NCI-H2029 treated with DMSO at 0.1 percent for 48 hours (cell line): Measurements from ENCODE around the gene LIMA1.
"Not testable (repeated sequence)": the region's sequence is repeated elsewhere in the genome, so short reads cannot be mapped to it uniquely, and the experiment has no call there.

Experiments used
- DNase-seq: peaks from one replicate; lab custom pipeline; 2025; lab: John Stamatoyannopoulos, UW

Gene LIMA1

DNA sequence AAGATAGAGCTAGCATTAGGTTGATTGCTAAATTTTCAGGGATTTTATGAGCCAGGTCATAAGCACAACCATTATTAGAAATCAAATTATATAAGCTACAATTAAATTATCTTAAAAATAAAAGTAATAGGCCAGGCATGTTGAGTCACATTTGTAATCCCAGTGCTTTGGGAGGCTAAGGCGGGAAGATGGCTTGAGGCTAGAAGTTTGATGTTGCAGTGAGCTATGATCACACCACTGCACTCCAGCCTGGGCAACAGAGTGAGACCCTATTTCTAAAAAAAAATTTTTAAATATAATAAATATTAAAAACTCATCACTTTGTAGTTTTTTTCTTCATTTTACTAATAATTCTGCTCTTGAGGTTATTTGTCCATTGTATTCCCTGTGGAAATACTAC is 1.9 kb upstream of the LIMA1 start:
- no peak for DNase-seq

DNA sequence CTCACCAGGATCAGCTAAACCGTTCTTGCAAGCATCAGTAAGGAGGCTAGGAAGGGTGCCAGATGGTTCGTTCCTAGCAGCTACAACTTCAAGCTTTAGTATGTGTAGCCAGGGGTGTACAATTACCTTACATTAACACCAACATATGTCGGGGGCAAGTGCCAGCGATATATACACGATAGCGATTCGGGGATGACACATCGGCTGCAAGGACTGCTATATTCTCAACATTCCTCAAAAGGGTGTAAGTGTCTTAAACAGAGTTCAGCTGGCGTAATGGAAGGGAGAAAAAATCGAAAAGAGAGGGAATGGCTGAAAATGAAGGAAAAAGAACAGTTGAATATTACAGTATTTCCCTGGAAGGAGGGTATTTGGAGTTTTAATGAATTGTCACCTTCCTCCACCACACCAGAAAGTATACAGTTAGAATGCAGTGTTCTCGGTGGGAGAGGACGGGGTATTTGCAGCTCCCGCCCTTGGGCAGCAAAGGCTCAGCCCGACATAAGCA is 545 bp downstream of the LIMA1 start:
- DNase-seq: no peak

DNA sequence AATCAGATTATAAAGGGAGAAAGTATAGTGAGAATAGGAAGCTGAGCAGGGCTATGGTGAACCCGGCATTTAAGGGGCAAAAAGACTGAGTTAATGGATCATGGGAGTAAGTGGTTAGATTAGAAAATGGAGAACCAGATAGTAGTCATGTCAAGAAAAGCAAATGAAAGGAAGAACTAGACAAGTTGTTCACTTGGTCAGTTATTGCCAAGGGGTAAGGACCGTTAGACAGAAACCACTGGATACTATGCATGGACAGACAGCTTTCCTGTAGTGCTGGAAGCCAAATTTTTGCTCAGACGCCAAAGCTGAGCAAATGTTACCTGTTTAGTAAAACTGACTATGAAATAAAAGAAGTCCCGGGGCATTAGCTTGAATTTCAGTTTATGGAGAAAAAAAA is 3.8 kb downstream of the LIMA1 start:
- no peak for DNase-seq

DNA sequence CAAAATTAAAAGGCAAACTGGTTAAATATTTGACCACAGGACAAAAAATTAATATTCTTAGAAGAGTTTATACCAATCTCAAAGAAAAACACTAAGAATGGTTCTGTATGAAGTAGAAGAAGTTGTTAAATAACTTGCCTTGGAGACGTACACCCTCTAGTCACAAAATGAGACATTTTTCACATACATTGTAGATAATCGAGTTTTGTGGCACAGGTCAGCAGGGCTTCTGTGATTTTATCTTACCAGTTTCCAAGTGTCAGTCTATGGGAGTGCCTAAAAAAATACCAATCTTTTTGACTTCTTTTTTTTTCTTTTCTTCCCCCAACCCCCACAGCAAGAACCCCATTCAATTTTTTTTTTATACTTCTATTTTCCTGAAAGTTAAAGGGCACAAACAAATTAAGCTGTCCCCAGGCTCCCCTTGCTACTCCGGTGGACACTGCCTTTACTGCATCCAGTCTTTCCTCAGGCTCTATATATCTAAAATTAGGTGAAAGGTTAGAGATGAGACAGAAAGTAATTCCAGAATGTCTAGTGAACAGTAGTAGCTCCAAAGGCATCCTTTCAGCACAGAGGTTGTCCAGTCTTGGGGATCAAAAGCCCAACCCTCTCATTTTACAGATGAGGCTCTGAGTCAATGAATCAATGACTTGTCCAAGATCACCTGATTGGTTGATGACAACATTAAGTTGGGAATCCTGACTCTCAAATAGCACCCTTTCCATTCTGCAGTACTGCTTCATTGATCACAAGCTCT is 6.2 kb downstream of the LIMA1 start:
- DNase-seq: no peak

DNA sequence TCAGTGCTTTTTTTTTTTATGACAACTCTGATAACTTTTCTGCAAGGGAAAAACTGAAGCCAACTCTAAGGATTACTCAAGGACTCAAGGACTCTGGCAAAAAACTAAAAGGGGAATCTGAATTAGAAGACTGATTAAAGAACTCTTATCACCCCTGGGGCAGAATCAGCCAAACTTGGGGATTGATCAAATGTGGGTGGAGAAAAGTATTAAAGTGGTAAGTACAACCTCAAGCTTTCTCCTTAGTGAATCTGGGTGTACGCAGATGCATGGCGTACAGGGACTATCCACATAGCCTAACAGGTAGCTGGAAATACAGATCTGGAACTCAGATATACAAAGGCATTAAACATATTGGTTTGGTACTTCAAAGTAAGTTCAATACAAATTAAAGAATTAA is 7.3 kb downstream of the LIMA1 start:
- DNase-seq: no peak

DNA sequence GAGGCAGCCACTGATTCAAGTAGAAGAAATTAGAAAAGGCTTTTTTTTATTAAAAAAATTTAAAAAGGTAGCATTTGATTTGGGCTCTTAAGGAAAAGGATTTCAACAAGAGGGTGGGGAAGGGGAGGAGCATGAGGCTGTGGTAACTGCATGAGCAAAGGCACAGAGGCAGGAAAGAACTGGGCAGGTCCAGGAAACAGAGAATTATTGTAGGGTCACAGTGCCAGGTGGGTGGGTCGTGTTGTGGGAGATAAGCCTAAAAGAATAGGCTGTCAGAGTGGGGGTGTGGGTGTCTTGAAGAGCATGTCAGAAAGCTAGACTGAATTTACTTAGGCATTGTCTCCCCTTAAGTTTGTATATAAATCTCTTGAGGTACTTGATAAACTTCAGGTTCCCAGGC is 7.8 kb downstream of the LIMA1 start:
- no peak for DNase-seq

DNA sequence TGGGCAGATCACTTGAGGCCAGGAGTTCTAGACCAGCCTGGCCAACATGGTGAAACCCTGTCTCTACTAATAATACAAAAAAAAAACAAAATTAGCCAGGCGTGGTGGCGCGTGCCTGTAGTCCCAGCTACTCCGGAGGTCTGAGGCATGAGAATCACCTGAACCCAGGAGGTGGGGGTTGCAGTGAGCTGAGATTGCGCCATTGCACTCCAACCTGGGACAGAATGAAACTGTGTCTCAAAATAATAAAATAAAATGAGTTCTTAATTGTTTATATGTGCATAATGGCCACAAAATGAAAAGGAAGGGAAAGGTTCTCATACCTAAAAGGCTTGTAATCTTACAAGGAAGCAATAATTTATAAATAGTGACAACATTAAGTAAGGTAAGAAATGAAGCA is 8.2 kb downstream of the LIMA1 start:
- not testable (repeated sequence) for DNase-seq

DNA sequence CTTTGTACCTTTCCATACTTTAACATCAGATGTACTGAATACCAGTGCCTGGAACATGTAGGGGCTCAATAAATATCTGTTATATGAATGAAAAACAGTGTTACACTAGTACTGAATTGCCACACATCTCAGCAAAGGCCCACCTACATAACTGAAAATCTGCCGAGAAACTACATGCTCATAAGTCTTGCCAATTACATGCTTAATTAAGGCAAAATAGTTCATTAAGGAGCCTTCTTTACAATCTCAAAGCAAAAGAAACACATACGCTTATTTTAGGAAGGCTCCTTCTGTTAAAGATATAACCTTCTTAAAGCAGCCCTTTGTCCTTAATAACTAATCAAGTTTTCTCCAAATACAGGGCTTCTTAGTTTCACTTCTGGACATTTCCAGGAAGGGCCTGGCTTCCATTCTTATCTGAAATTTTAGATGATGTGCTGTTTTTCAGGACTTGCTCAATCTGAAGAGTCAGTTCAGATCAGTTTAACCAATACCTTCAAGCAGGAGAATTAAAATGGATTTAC is 11.5 kb downstream of the LIMA1 start:
- no peak for DNase-seq

DNA sequence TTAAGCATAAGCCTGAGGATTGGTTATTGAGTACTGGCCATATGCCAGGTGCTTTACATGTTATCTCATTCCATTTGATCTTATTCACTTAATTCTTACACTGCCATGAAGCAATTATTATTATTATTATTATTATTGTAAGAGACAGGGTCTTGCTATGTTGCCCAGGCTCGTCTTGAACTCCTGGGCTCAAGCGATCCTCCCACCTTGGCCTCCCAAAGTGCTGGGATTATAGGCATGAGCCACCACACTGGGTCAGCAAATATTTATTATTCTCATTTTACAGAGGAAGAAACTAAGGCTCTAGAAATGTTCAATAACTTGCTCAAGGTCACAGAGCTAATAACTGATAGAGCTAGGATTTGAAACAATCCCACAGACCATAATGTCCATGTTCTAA is 14.8 kb downstream of the LIMA1 start:
- DNase-seq: no peak

DNA sequence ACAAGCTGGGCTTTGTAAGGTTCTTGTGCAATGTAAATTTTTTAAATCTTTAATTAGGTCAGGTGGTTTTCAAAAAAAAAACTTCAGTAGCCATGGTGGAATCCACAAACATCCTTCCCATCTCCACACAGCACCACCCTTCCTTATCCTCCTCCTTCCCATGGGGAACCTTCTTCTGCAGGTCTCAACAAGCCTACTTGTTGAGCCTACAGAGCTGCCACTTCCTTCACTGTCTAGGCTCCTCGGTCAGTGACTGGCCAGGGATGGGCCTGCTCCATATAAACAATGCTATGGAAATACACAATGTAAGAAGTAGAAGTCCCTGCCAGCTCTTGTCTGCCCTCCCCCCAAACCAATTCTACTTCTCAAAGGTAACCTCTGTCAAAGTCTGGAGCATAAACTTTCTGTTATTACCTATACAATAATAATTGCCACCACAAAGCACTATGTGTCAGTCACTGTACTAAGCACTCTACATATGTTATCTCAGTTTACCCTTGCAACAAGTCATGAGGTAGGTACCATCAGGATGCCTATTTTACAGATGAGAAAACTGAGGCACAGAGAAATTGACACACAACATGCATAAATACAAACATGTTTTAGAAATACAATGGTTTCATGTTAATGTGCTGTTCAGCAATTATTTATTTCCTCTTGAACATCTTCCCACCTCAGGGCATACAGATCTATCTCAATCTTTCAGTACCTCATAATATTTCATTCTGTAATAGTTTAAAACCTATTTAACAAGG is 17.4 kb downstream of the LIMA1 start:
- DNase-seq: no peak

DNA sequence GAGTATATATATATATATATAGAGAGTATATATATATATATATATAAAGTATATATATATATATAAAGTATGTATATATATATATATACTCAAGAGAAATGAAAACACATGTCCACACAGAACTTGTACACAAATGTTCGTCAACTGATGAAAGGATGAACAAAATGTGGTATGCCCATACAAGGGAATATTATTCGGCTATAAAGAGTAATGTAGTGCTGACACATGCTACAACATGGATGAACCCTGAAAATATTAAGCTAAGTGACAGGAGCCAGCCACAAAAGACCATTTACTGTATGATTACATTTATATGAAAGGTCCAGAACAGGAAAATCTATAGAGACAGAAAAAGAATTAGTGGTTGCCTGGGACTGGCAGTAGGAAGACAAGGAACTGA is 19.5 kb downstream of the LIMA1 start:
- DNase-seq: no peak

DNA sequence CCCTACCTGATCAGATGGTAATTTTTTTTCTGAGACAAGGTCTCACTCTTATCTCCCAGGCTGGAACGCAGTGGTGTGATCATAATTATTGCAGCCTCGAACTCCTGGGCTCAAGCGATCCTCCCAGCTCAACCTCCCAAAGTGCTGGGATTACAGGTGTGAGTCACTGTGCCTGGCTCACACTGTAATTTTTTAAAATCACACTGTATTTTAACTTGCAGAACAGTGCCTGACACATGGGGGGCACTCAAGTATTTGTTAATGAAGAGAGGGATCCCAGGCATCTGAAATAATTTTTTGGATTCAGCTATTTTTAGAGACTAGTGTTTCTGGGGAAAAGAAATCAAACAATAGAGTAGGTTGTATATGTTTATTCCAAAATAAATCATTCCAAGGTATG is 21.7 kb downstream of the LIMA1 start:
- DNase-seq: no peak

DNA sequence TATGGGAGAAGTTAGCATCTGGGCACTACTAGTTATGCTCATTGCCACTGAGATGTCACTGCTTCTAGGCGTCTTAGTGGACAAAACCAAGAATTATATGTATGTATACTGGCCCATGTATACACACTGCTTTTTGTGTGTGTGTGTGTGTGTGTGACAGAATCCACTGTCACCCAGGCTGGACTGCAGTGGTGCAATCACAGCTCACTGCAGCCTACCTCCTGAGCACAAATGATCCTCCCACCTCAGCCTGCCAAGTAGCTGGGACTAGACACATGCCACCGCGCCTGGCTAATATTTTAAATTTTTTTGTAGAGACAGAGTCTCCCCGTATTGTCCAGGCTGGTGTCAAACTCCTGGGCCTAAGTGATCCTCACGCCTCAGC is 25.2 kb downstream of the LIMA1 start:
- no peak for DNase-seq

DNA sequence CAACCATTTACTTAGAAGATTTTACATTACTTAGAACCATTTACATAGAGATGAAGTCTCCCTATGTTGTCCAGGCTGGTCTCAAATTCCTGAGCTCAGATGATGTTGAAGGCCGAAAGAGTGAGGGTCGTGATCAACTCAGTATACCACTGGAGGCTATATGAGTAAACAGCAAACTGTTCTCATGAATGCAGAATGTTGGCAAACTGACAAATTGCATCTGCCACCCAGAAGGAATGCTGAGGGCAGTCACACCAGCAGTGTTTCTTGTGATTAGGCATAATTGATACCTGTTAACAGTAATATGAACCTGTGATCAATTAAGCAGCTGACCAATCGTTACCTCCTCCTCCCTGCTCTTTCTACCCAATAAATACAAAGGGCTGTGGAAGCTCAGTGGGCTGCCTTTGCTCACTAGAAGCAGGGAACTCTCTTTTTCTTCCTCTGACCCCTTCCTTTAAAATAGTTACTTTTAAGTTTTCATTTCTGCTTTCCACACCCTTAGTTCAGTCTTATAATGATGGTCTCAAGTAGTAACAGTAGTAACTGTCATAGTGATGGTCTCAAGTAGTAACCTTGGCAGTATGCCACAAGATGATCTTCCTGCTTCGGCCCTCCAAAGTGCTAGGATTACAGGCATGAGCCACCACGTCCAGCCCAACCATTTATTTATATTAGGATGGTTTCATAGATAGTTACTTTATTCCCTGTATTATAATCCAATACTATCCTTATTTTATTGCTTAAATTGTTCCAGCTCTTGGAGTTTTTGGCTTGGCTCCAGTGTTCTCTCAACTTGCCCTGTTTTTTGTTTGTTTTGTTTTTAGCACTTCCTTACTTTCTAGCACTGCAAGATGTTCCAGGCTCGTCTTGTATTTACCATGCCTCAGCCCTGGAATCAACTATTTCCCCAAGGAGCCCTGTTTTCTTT is 25.8 kb downstream of the LIMA1 start:
- peak; percentile 40 for DNase-seq

DNA sequence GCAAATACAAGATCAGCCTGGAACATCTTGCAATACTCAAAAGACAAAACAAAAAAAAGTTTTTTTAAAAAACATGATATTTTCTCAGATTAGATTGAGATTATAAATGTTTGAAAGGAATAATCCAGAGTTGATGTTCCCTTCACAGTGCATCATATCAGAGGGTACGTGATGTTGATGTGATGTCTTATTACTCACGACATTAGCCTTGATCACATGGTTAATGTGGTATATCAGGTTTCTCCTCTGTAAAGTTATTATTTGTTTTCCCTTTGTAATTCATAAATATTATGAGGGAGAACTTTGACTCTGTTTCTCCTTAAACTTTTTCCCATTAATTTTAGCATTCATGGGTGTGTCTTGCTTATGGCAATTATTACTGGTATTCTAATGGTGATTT is 26.6 kb downstream of the LIMA1 start:
- no peak for DNase-seq

DNA sequence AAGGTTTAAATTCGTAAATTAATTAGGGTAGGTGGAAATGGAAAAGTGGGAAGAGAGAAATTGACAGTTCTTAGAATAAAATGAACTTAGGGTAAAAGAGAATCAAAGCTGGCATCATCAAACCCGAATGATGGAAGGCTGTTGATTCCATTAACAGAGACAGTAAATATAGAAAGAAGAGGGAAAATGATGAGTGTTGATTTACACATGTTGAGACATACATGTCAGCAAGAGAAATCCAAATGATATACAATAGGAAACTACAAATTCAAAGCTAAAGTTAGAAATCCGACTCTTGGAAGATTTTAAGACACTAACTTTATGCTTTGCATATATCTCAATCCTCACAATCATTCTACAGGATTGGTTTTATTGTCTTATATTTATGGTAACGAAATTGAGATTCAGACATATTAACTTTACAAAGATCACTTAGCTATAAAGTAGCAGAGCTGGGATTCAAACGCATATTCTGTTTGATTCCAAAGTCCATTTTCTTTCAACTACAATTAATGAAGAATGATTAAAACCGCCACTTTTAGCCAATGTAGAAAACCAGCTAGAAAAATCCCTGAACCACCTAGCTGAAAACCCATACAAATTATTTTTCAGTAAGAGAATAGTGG is 30.2 kb downstream of the LIMA1 start:
- DNase-seq: no peak

DNA sequence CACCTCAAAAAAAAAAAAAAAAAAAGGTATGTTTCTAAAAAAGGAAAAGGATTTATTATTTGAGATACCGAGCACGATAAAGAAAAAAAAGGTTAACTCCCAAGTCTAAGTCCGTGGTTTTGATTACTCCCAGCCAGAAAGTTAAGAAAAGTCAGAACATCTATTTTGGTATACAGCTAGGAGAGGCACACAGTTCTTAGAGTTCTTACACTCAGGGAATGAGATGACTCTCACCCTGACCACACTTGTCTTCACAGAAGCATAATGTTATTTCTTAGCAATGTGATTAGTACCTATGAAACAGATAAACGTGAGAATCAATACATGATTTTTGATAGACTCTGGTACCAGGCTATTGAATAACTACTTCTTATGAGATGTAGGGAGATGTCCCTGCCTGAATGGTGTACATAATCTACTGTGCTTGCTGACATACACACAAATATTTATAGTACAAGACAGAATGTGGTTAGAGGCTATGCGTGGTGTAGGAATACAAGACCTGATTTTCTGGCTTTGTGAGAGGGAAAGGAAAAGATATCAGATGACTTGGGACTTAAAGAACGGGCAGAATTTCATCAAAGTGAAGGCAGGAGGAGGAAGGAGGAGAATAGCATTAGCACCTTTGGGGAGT is 31.6 kb downstream of the LIMA1 start:
- DNase-seq: no peak

DNA sequence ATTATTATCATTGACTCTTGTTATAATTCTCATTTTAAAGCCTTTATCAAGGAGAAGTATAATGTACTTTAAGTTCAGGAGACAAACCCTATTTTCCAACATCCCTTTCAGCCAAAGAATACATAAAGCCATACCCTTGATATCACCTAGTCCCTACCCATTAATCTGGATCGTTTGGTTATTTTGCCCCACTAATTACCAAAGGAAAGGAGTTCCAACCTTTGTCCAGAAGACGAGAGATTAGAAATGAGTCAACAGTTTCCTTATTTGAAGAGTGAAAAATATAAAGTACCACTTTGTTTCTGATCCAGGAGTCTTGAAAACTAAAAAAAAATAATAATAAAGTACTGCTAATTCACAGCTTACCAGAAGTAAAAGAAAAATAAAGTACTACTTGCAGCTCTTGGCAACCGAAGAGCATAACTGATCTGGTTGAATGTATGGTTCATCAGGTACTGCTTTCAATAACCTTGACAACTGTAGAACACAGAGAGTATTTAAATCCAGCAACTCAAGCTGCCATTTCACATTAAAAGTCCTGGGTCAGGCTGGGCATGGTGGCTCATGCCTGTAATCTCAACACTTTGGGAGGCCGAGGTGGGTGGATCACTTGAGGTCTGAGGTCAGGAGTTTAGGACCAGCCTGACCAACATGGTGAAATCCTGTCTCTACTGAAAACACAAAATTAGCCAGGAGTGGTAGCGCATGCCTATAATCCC is 33.7 kb downstream of the LIMA1 start:
- no peak for DNase-seq

DNA sequence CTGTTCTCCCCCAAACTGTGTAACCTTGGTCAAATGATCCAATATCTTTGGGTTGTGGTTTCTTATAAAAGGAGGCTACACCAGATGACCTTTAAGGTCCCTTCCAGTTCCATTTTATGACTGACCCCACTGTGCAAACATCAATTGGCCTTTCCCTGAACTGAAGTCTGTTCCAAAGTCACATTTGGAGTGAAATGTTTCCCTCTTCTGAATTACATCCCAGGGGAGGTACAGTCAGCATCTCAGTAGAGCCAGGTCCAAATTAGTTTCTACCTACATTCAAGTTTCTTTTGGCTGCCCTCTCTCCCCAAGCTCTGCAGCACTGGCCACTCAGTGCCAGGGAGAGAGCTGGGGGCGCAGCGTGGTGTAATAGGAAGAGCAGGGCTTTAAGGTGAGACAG is 34.4 kb downstream of the LIMA1 start:
- DNase-seq: no peak

DNA sequence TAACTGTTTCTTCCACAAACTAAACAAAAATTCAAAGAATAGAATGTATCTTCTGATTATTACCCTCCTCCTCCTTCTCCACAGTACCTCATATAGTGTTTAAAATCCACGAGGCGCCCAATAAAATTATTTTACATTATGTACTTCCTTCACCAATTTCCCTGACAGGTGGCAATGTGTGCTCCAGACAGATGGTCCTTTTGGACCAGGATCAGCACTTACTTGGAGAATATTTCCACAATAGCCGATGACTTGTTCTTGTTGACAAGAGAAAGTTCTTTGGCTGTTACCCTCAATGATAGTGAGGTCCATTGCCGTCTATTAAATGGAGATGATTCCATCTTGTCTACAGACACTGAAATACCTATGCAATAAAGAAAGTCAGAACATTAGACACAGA is 34.9 kb downstream of the LIMA1 start:
- DNase-seq: no peak

DNA sequence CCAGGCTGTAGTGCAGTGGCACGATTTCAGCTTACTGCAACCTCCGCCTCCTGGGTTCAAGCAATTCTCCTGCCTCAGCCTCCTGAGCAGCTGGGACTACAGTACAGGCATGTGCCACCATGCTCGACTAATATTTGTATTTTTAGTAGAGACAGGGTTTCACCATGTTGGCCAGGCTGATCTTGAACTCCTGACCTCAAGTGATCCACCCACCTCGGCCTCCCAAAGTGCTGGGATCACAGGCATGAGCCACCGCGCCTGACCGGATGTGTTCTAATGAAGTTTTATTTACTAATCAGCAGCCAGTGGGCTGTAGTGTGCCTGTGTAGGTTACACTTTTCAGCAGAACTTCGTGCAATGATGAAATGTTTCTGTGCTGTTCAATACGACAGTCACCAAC is 35.7 kb downstream of the LIMA1 start:
- DNase-seq: not testable (repeated sequence)
